Endothelial cell of umbilical vein (primary cell): ENCODE measurements around the gene HUNK. TPM values are rescaled to one million over a fixed set of nuclear protein-coding genes. Genes with fewer than 3 reads are reported as not detected.

Experiments
- BruUV-seq: library from RNA; stranded (reverse); fragments of 400-500 nt; replicated peaks from 2 replicates; lab custom pipeline; 2021; lab: Mats Ljungman, UMichigan
- CTCF ChIA-PET: fragments of 300-600, 350-600 bp; sonication (Branson Sonifier 250); formaldehyde crosslinking; loops from one replicate; lab custom pipeline; 2021; ENCODE audit warnings: antibody characterized with exemption, inconsistent platforms; lab: Charles Lee
- POLR2A ChIA-PET: fragments of 300-600, 350-600 bp; sonication (Branson Sonifier 250); formaldehyde crosslinking; loops from one replicate; lab custom pipeline; 2021; ENCODE audit warnings: antibody characterized with exemption, inconsistent platforms; lab: Charles Lee
- DNase-seq: peaks from one replicate; pipeline ENCODE4 v3.0.0-alpha.2; 2011; ENCODE audit warnings: low read depth, low spot score
- FAIRE-seq: peaks from 2 replicates; lab custom pipeline; 2011; peaks lifted over from hg19 to GRCh38; lab: Jason Lieb, UNC
- H2AFZ ChIP-seq: 2 replicates; pipeline ENCODE4 v1.6.0; 2012; ENCODE audit warnings: low read depth, low read length, control low read depth, inconsistent platforms
- H3K27ac ChIP-seq: 2 replicates; pipeline ENCODE4 v1.5.1; 2011; ENCODE audit warnings: low read depth, mild to moderate bottlenecking, control low read depth, low read length, moderate library complexity; ENCODE audit not compliant: insufficient read depth
- H3K27me3 ChIP-seq, 2 experiments: 2 replicates each; pipeline versions ENCODE4 v1.6.0 to v1.6.1; 2011; ENCODE audit warnings: low read length in 2 of 2, mixed read lengths in 1 of 2; ENCODE audit not compliant: control insufficient read depth in 2 of 2, insufficient read depth in 2 of 2
- H3K36me3 ChIP-seq, 2 experiments: 2 replicates in 1 of 2; 3 replicates in 1 of 2; pipeline ENCODE4 v1.5.1; 2011; ENCODE audit warnings: low read length in 2 of 2, mild to moderate bottlenecking in 1 of 2, moderate library complexity in 1 of 2; ENCODE audit not compliant: control insufficient read depth in 2 of 2, insufficient read depth in 2 of 2; ENCODE audit errors: extremely low read depth in 1 of 2
- H3K4me1 ChIP-seq: 3 replicates; pipeline ENCODE4 v1.5.1; 2011; ENCODE audit warnings: mild to moderate bottlenecking, low read length; ENCODE audit not compliant: control insufficient read depth, insufficient read depth; ENCODE audit errors: extremely low read depth
- H3K4me2 ChIP-seq: 2 replicates; pipeline ENCODE4 v1.6.1; 2011; ENCODE audit warnings: low read length, control low read depth, mixed read lengths; ENCODE audit not compliant: insufficient read depth
- H3K4me3 ChIP-seq, 3 experiments: fragments of 200-600 bp in 1 of 3; sonication (generic), shearing (Covaris generic) in 1 of 3; replicated peaks in 1 of 3; 2 replicates each; pipeline ENCODE4 v1.5.1; 2011 to 2016; ENCODE audit warnings: control low read depth in 3 of 3, low read length in 3 of 3, mild to moderate bottlenecking in 2 of 3, inconsistent platforms in 1 of 3, low read depth in 1 of 3, moderate library complexity in 1 of 3; ENCODE audit not compliant: insufficient read depth in 1 of 3
- H3K79me2 ChIP-seq: 2 replicates; pipeline ENCODE4 v1.6.0; 2012; ENCODE audit warnings: low read length, inconsistent platforms; ENCODE audit not compliant: control insufficient read depth, insufficient read depth
- H3K9ac ChIP-seq: replicated peaks from 2 replicates; pipeline ENCODE3; 2011; ENCODE audit warnings: low read length, control low read depth; ENCODE audit not compliant: insufficient read depth; ENCODE audit errors: extremely low read depth
- H3K9me1 ChIP-seq: replicated peaks from 3 replicates; pipeline ENCODE4 v1.6.0; 2011; ENCODE audit warnings: mild to moderate bottlenecking, low read length; ENCODE audit not compliant: control insufficient read depth, insufficient read depth; ENCODE audit errors: extremely low read depth
- H3K9me3 ChIP-seq: replicated peaks from 2 replicates; pipeline ENCODE4 v1.5.1; 2012; ENCODE audit warnings: low read length, inconsistent platforms; ENCODE audit not compliant: control insufficient read depth, insufficient read depth
- H4K20me1 ChIP-seq: replicated peaks from 2 replicates; pipeline ENCODE3; 2011; ENCODE audit warnings: mild to moderate bottlenecking, low read length; ENCODE audit not compliant: control insufficient read depth, insufficient read depth; ENCODE audit errors: extremely low read depth
- CTCF ChIP-seq, 2 donors: IDR thresholded peaks; 1 replicate in 1 of 2; 2 replicates in 1 of 2; pipeline ENCODE4 v1.5.1; 2011; ENCODE audit warnings: low read length in 2 of 2, mild to moderate bottlenecking in 2 of 2, moderate library complexity in 2 of 2, control low read depth in 1 of 2, inconsistent platforms in 1 of 2, low read depth in 1 of 2; ENCODE audit not compliant: insufficient read depth in 1 of 2; ENCODE audit errors: extremely low read depth in 1 of 2
- EZH2 ChIP-seq: IDR thresholded peaks from 2 replicates; pipeline ENCODE4 v1.6.1; 2012; ENCODE audit warnings: borderline replicate concordance, low read depth, mild to moderate bottlenecking, moderate library complexity, low read length, inconsistent platforms; ENCODE audit not compliant: severe bottlenecking
- FOS ChIP-seq: IDR thresholded peaks from 2 replicates; pipeline ENCODE4 v1.6.1; 2011; ENCODE audit warnings: mild to moderate bottlenecking, low read length, moderate library complexity, borderline replicate concordance; ENCODE audit not compliant: insufficient read depth
- GATA2 ChIP-seq: IDR thresholded peaks from 2 replicates; pipeline ENCODE4 v1.7.0; 2011; ENCODE audit warnings: low read depth, mild to moderate bottlenecking, moderate library complexity, mixed read lengths, low read length; ENCODE audit not compliant: insufficient read length, insufficient read depth
- JUN ChIP-seq: IDR thresholded peaks from 2 replicates; pipeline ENCODE4 v1.6.1; 2011; ENCODE audit warnings: borderline replicate concordance, low read depth; ENCODE audit not compliant: insufficient read length, insufficient read depth
- MAX ChIP-seq: IDR thresholded peaks from 2 replicates; pipeline ENCODE4 v1.6.1; 2011; ENCODE audit not compliant: insufficient read depth, insufficient read length
- MYC ChIP-seq: IDR thresholded peaks from one replicate; pipeline ENCODE4 v1.6.1; 2011; ENCODE audit warnings: mild to moderate bottlenecking, low read depth, low read length
- POLR2A ChIP-seq: IDR thresholded peaks from 2 replicates; pipeline ENCODE4 v1.6.1; 2012; ENCODE audit warnings: low read depth, mild to moderate bottlenecking, control low read depth, low read length
- POLR2AphosphoS5 ChIP-seq: IDR thresholded peaks from 2 replicates; pipeline ENCODE4 v1.6.1; 2012; ENCODE audit warnings: low read depth, mild to moderate bottlenecking, control low read depth, low read length, moderate library complexity; ENCODE audit not compliant: insufficient read depth
- dilution Hi-C: fragments of 300-500 bp; cut with MboI; formaldehyde crosslinking; loops from one replicate; pipeline ENCODE4 v1.15.0; 2019; ENCODE audit warnings: low sequenced_read_pairs; ENCODE audit not compliant: extremely low pct_ligation_motif_present
- intact Hi-C: fragments of 100-400 bp; cut with micrococcal nuclease; formaldehyde crosslinking; loops from one replicate; pipeline ENCODE4 v1.10.0; 2022
- polyA plus RNA-seq, 4 experiments: library from polyadenylated mRNA; depleted of rRNA in 3 of 4; stranded (reverse) in 3 of 4; unstranded in 1 of 4; fragments of >200 nt; gene quantifications; 2 replicates each; pipeline versions ENCODE4 v1.2.1 to v1.2.3, GENCODE V29; 2011 to 2012; ENCODE audit warnings: missing spikeins in 1 of 4
- total RNA-seq: library from RNA; stranded (reverse); gene quantifications from 2 replicates; pipeline ENCODE4 v1.2.3, GENCODE V29; 2021

Gene HUNK
- total and polyA plus RNA-seq, 2 donors (not counting 3 experiments of a cell fraction or from before 2014, with no cell fraction given), result not detected

- no peaks in the 10 kb centered on the region for H3K79me2 ChIP-seq
- H3K9me3 ChIP-seq, result no peaks in the 10 kb centered on the region
- no peak overlapping the region for H3K4me2 ChIP-seq
- no peaks in the 10 kb centered on the region for H3K27me3 ChIP-seq
- no peak overlapping the region for H3K27ac ChIP-seq
- no peak overlapping the region for H3K4me3 ChIP-seq
- BruUV-seq, result no TSS peak
- TF ChIP-seq EZH2 (no peak), MAX (no peak), POLR2AphosphoS5 (no peak), FOS (no peak), POLR2A (no peak), MYC (no peak), JUN (no peak), GATA2 (no peak), CTCF (IDR thresholded peaks at IDR 0.05; ENCODE audit: extremely low read depth in 1 of 2, insufficient read depth in 1 of 2, low read depth in 1 of 2, low read length in 2 of 2) (no peak)
- POLR2A ChIA-PET, result no interaction called here
- dilution Hi-C loops, result no loop called here
- no peak overlapping the region for H3K9ac ChIP-seq
- no peaks in the 10 kb centered on the region for H3K4me1 ChIP-seq
- CTCF ChIA-PET, result no interaction called here
- H4K20me1 ChIP-seq, result no peaks in the 10 kb centered on the region
- H2AFZ ChIP-seq, result no peak overlapping the region
- intact Hi-C loops, result no loop called here
- no peaks in the 10 kb centered on the region for H3K9me1 ChIP-seq
- DNase-seq (no peak), FAIRE-seq (no peak)
- H3K36me3 ChIP-seq, result no peaks in the 10 kb centered on the region
These were observed 64.5 kb downstream of the HUNK start for GRCh38 chr21:31937303-31937702.
